ENCODE data around the gene KDM4C.

KDM4C gene

GRCh38 chr9:6894135-6894534 lies 136.4 kb downstream of the KDM4C start:
- no peak for TF ChIP-seq CTCF (IDR thresholded peaks at IDR 0.05; ENCODE audit: borderline replicate concordance, insufficient read depth, low read depth, low read length)
- H3K4me3 ChIP-seq (ENCODE audit: low read depth, low read length), result no peak overlapping the region

GRCh38 chr9:6895754-6896153 lies 138.0 kb downstream of the KDM4C start:
- no peak for TF ChIP-seq CTCF (IDR thresholded peaks at IDR 0.05; ENCODE audit: borderline replicate concordance, insufficient read depth, low read depth, low read length)
- H3K4me3 ChIP-seq (ENCODE audit: low read depth, low read length), result no peak overlapping the region

- no peak overlapping the region for H3K4me3 ChIP-seq (ENCODE audit: low read depth, low read length)
- no peak for TF ChIP-seq CTCF (IDR thresholded peaks at IDR 0.05; ENCODE audit: borderline replicate concordance, insufficient read depth, low read depth, low read length)
These were observed 138.8 kb downstream of the KDM4C start for GRCh38 chr9:6896562-6896961.

- no peak overlapping the region for H3K4me3 ChIP-seq (ENCODE audit: low read depth, low read length)
- no peak for TF ChIP-seq CTCF (IDR thresholded peaks at IDR 0.05; ENCODE audit: borderline replicate concordance, insufficient read depth, low read depth, low read length)
These were observed 139.5 kb downstream of the KDM4C start for GRCh38 chr9:6897207-6897822.

- no peak overlapping the region for H3K4me3 ChIP-seq (ENCODE audit: low read depth, low read length)
These were observed 140.1 kb downstream of the KDM4C start for GRCh38 chr9:6897898-6898302.

GRCh38 chr9:6899274-6899673 lies 141.5 kb downstream of the KDM4C start:
- TF ChIP-seq CTCF (IDR thresholded peaks at IDR 0.05; ENCODE audit: borderline replicate concordance, insufficient read depth, low read depth, low read length), result no peak
- H3K4me3 ChIP-seq (ENCODE audit: low read depth, low read length), result no peak overlapping the region

More at GRCh38 chr9:6897898-6898302, 140.1 kb downstream of the KDM4C start:
- no peak for TF ChIP-seq CTCF (IDR thresholded peaks at IDR 0.05; ENCODE audit: borderline replicate concordance, insufficient read depth, low read depth, low read length)

- no peak overlapping the region for H3K4me3 ChIP-seq (ENCODE audit: low read depth, low read length)
- TF ChIP-seq CTCF (IDR thresholded peaks at IDR 0.05; ENCODE audit: borderline replicate concordance, insufficient read depth, low read depth, low read length), result no peak
These were observed 142.7 kb downstream of the KDM4C start for GRCh38 chr9:6900440-6900883.
